GM21447 (cell line): Measurements from ENCODE around the gene SMYD1.

ENCODE experiments used
- ATAC-seq: cut with Tn5 transposase; IDR thresholded peaks from one replicate; pipeline ENCODE4 v1.9.1; 2021; ENCODE audit not compliant: unreplicated experiment

The SMYD1 gene

DNA sequence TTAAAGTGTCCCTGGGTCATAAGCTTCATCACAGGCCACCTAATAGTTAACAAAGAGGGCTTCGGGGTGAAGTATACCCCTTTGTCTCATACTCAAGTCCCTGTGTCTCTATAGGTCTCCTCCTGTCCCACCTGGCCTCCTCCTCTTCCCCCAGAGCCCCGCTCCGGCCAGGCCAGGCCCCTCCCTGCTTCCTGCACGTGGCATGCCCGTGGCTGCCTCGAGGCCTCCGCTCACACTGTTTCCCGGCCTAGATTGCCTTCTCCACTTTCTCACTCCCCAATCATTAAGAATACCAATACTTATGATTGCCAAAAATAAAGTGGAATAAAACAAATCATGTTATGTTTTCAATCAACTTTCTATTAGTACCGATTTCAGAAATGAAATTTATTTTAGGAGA lies 18.8 kb downstream of the SMYD1 start:
- ATAC-seq: no peak

DNA sequence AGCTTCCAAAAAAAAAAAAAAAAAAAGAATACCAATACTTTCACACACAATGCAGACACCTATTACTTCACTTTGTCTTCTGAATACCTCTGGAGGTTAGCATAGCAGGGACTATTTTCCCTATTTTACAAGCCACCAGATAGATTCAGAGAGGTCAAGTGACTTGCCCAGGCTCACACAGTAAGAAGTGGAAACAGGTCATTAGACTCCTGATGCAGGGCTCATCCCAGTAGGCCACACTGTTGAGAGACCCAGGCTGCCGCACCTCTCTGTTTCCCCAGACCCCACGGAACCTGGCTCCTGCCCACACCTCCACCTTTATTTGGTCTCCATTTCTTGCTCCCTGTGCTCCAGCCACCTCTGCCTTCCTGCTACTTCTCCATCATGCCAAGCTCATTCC lies 19.4 kb downstream of the SMYD1 start:
- ATAC-seq: no peak

DNA sequence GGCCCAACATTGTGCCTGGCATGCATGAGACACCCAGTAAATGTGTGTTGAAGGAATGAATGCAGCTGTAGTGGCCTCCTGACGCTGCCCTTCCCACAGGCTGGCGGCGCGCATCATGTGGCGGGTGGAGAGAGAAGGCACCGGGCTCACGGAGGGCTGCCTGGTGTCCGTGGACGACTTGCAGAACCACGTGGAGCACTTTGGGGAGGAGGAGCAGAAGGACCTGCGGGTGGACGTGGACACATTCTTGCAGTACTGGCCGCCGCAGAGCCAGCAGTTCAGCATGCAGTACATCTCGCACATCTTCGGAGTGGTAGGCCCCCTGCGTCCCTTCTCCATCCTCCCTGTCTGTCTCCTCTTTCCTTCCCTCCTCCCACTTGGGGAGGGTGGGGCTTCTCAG lies 20.1 kb downstream of the SMYD1 start:
- no peak for ATAC-seq

DNA sequence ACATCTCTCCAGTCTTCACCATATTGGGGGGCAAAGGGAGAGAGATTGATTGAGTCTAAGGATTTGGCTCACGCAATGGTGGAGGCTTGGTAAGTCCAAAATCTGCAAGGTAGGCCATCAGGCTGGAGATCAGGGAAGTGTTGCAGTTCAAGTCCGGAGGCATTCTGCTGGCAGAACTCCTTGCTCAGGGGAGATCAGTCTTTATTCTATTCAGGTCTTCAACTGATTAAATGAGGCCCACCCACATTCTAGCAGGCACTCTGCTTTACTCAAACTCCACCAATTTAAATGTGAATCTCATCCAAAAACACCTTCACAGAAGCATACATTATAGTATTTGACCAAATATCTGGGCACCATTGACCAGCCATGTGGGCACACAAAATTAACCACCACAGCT lies 21.4 kb downstream of the SMYD1 start:
- ATAC-seq: no peak

DNA sequence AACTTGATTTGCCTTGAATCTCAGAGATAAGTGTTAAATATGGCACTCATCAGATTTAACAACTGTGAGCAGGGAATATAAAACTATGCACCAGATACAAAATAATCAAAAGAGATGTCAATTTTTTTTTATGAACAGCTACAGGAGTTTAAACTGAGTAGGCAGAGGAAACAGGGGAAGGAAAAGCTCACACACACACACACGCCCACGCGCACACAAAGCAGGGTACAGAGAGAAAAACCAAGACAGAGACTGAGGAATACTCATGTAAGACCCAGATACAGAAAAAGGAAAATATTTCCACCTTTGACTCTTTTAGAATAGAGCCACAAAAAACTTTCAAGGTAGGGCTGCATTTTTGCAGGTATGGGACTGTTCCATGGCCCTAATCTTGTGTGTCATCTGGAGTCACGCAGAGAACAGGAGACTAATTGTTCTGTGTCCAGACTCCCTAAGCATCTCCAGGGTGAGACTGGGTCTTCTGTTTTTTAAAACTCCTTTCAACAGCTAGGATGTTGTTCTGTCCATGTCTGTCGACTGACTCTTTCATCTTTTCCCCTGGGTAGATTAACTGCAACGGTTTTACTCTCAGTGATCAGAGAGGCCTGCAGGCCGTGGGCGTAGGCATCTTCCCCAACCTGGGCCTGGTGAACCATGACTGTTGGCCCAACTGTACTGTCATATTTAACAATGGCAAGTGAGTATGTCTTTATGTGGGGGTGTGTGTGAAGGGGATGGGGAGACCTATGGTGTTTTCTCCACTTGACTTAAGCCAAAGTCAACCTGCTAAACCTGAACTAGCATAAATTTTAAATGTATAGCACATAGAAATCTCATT lies 23.0 kb downstream of the SMYD1 start:
- no peak for ATAC-seq

DNA sequence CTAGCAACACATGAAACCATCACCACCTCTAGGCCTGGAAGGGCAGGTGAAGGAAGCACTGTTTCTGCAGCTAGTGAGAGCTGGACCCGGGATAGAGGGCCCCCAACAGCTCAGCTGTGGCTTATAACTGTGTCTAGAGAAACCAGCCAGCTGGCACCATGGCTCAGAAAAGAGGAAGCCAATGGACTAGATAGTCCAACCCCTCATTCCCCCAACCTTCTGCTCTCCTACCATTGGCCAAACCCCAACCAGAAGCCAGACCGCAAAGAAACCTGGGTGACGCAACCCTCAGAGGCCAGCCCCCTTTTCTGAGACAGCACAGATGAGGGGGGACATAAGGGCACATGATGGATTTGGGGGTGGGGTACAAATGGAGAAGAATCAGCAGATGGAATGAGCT lies 24.3 kb downstream of the SMYD1 start:
- no peak for ATAC-seq

DNA sequence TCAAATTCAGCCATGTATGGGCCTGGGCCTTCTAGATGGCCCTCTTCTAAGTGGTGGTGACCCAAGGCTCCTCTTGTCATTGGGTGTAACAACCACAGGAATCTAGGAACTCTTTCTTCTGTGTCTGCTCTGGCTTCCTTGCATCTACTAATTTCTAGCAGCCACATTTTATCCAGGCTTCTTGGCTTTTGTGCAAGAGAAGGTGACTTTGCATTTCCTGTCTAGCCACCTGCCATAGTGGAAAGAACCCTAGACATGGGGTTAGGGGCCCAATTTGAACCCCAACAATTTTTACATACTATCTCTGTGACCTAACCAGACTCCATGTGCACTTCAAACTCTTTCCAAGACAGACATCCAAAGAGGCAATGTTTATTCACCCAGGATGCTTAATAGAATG lies 25.1 kb downstream of the SMYD1 start:
- no peak for ATAC-seq

DNA sequence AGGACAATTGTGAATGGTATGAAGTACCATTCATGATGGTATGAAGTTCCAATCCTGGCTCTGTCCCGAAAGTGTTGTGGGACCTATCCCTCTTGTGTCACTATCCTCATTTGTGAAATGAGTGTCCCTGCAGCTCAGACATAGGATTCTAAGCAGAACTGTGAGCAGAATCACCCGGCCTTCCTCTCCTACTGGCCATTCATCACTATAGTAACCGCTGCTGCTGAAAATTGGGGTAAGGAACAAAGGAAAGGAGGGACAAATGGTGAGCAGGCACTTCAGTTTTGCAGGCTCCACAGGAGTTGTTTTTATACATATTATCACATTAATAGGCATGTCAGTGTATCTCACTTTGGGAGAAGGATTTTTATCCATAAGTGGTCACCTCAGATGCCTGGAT lies 27.4 kb downstream of the SMYD1 start:
- ATAC-seq: no peak

DNA sequence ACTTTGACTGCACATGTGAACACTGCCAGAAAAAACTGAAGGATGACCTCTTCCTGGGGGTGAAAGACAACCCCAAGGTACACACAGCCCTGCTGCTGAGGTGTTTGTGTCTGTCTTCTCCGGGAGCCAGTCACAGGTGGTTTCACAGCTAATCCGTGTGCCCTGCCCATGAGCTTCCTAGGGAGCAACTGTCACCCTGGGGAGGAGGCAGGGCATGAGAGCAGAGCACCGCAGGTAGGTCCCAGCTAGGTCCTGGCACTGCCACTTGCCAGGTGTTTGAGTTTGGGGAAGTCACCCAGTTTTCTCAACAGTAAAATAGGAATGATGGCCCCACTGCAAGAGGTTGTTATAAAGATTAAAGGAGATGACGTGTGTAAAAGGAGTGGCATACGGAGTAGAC lies 29.1 kb downstream of the SMYD1 start:
- no peak for ATAC-seq

DNA sequence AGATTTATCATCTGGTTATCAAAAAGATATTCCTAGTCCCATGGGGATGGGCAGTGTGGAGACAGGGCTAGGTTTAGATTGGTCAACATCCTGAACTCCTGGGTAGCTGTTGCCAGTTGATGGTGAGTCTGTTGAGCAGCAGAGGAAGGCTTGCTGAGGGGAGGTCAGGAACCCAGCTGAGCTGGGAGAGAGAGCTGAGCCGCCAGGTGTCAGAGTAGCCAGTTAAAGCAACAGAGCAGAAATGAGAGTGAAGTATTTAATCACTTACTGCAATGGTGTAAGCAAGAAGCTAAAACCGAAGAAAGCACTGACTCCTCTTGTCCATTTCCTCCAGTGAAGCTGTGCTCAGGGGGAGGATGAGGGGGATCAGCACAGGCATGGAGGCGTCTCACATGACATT lies 29.6 kb downstream of the SMYD1 start:
- ATAC-seq: no peak

DNA sequence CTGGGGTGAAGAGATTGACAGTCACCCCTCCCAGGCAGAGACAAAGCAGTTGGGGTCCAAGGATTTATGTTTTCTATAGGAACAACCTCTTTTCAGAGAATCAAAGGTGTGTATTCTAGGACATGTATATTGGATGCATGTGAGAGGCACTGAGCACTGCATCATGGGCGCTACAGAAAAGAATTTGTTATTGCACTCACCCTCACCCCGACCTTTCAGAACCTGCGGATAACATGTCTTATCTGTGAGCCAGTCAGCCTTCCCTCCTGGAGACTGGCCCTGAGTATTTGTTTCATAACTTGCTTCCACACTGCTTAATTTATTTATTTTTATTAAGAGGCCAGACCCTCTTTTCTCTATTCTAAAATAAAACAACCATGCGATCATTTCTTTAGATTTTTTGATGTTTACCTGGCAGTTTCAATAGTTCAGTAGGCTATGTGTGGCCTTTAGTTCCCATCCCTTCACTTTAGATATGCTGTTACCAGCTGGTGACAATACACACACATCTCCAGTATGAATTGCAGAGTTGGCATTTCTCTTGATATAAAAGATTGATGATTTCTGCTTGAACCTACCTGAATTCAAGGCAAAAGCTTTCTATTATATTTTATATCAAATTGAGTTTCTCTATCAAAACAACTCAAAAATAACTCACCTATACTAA lies 30.4 kb downstream of the SMYD1 start:
- no peak for ATAC-seq

DNA sequence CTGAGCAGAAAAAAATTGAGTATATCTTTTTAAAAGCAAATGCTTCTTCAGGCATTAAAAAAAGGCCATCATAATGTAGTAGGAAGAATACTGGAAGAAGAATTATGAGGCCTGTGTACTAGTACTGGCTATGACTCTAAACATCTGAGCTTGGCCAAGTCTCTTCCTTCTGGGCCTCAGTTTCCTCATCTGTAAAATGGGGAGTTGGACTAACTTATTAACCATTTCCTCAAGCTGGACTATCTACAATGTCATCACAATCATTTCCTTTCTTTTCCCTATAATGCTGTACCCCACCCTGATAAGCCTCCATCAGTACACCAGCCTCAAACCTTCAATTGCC lies 30.9 kb downstream of the SMYD1 start:
- no peak for ATAC-seq

DNA sequence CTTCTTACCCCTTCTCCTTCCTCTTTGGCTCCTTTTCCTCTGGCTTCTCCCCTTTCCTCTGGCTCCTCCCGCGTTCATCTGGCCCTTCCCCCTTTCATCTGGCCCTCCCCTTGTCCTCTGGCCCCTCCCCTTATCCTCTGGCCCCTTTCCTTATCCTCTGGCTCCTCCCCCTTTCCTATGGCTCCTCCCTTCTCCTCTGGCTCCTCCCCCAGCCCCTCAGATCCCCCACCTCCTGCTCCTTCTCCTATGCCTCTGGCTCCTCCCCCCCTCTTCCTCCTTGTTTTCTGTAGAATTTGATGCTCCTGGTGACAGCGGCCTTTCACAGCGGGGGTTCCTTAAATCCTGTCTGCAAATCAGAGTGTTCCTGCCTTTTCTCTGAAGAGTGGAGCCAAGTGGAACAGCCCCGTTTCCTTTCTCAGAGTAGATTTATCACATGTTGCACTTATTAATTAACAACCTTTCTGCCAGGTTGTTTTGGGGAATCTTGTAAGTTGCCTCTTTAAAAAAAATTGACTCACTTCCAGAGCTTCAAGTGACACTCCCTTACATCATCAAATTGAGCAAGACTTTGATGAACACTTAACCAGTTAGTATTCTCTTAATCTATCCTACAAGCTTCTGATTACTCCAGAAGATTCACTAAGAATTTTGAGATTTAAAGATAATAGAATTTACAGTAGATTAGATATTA lies 32.3 kb downstream of the SMYD1 start:
- no peak for ATAC-seq

DNA sequence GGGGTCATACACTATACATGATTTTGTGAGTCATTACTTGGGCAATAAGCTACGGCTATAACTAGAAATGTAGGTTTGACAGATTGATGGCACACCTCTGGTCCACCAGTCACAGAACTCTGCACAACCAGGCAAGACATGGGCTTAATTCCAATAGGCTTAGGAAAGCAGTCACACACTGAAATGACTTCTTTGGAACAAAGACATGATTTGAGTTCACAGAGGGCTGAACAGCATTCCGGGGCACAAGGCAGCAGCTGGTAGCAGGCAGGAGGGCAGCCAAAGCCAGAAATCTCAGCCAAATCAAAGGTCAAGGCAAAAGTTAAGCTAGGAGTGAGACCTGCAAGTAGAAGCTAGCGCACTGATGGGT lies 32.8 kb downstream of the SMYD1 start:
- ATAC-seq: no peak

DNA sequence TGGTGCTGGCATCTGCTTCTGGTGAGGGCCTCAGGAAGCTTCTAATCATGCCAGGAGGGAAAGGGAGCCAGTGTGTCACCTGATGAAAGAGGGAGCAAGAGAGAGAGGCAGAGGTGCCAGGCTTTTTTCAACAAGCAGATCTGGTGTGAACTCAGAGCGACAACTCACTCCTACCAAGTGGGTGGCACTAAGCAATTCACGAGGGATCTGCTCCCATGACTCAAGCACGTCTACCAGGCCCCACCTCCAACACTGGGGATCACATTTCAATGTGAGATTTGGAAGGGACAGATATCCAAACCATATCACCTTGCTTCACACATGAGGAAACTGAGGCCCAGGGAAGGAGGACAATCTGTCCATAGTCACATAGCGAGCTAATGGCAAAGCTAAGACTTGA lies 41.2 kb downstream of the SMYD1 start:
- ATAC-seq: no peak

DNA sequence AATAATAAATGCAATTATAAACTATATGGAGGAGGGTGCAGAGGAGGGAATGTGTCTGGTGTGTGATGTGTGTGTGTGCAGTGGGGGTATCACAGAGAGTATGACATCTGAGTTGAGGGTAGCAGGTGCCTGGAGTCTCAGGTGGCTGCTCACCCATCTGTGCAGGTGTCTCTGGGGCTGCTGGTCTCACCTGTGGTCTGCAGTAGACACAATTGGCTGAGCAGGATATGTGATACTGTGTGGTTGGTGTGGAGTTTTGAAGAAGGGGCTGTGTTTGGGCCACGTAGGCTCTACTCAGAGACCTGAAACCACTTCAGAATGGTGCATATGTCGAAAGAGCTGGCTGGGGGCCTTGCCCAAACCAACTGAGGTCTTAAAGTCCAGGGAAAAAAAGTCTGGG lies 43.2 kb downstream of the SMYD1 start:
- no peak for ATAC-seq

DNA sequence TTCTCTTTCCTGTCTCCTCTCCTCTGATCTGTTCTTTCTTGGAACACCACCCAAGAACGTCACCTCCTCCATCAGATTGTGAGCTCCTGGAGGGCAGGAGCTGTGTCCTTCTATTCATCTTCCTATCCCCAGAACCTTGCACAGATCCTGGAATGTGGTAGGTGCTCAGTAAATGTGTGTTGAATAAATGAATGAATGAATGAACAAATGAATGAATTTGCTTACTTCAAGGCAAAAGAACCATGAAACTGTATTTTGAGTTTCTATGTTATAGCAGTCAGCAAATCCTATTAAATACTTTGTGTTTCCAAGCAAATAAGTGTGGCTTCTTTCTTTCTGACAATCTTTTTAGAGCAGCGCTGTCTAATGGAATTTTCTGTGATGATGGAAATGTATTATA lies 45.4 kb downstream of the SMYD1 start:
- ATAC-seq: no peak

DNA sequence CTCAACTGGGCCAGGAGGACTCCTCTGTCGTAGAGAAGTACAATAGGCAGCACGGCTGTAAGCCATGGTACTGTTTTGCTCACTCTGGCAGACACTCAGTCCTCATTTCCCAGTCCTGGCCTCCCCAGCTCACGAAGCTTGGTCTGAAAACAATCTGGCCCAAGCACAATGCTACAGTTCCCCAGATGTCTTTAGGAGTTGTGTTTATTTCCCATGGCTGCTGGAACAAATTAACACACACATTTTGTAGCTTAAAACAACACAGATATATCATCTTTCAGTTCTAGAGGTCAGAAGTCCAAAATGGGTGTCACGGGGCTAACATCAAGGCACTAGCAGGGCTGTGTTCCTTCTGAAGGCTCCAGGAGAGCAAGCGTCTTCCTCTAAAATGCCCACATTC lies 47.3 kb downstream of the SMYD1 start:
- no peak for ATAC-seq

DNA sequence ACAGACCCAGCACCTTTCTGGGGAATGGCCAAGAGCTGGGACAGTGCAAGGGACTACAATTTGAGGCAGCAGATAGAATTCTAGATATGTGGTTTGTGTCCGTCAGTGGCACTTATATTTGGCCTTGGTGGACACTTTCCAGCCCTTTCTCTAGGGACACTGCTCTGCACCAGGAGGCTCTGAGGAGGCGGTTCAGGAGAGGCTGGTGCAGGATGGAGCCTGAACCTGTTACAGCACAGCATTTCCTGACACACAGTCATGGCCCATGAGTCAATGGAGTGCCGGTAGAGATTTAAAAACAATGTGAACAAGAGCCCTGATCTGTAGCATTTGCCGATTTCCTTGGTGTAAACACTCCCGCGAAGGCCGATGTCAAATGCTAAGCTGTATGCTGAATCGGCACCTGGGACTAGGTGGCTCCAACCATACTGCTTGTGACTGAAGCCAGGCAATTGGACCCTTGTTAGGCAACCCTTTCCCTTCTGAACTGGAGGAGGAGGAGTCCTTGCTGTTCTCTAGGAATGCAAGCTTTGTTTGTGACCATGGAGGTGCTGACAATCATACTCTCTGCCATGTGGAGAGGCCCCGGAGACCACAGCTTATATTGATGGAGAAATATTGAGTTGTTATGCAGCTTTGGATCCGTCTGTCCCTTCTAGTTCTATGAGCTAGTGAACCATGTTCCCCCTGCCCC lies 48.3 kb downstream of the SMYD1 start:
- ATAC-seq: no peak

DNA sequence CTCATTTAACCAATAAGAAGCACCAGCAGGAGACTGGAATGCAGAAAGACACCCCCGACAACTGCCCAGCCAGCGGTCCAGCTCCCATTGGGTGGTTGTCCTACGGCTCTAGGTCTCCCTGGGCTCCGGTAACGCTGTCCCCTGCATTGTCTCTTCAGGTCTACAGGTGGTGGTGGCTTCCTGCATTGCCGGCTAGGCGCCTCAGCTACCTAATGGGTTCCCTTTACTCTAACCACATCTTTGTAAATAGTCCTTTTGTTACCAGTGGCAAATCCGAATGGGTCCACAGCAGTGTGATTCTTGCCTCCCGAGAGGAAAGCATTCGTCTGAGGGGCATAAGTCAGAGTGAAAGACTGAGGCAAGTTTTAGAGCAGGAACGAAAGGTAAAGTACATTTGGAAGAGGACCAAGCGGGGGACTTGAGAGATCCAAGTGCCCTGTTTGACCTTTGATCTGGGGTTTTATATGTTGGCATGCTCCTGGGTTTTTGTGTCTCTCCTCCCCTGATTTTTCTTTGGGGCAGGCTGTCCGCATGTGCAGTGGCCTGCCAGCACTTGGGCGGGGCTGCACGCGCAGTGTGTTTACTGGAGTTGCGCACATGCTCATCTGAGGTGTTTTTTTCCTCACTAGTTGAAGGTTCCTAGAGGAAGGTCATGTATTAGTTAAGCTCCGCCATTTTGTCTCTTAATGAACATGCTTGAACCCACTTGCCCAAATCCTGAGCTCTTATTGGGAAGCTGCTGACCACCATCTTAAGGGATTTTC lies 49.2 kb downstream of the SMYD1 start:
- no peak for ATAC-seq

DNA sequence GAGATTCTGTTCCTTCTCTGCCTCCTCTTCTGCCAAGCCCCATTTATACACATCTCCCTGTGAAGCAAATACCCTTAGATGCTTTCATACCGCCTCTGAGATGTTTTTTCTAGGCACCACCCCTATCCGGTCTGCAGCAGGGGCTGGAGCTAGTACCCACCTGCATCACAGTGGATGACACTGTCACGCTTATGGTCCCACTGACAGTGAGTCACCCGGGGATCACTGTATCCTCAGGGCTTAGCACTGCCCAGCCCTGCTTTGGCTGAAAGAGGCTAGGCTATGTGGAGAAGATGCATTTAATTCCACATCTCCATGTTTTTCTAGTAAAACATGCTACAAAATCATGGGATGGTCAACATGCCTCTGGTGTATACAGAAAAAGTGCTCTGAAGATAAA lies 50.3 kb downstream of the SMYD1 start:
- no peak for ATAC-seq
